ENCODE measurements around the gene TMCO5A. TPM values are rescaled to one million over a fixed set of nuclear protein-coding genes. Genes with fewer than 3 reads are reported as not detected.

The TMCO5A gene
- total and polyA plus RNA-seq, 4 donors, result not detected

DNA sequence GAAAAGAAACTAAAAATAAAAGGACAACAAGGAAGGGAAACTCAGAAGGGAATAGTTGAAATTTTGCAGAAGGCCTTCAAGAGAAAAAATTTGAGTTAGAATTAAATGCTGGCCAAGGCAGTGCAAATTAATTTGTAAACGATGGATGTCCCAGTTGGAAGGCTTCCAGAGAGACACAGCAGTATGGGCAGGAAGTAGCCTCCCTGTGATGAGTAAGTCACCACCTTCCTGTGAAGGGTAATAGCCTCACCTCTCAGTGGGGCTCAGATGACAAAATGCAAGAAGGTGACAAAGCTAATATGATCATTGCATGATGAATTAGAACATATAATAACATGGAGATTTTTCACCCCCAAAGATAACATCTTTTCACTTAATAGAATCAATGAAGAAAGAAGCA lies 27.3 kb upstream of the TMCO5A start:
- peak in 1 of 6 donors; percentile 25 for DNase-seq (ENCODE audit: low read depth in 4 of 6, low spot score in 6 of 6)
- WGBS (ENCODE audit: insufficient coverage), result 55% methylated on average over 1 of the region's 1 CpG

DNA sequence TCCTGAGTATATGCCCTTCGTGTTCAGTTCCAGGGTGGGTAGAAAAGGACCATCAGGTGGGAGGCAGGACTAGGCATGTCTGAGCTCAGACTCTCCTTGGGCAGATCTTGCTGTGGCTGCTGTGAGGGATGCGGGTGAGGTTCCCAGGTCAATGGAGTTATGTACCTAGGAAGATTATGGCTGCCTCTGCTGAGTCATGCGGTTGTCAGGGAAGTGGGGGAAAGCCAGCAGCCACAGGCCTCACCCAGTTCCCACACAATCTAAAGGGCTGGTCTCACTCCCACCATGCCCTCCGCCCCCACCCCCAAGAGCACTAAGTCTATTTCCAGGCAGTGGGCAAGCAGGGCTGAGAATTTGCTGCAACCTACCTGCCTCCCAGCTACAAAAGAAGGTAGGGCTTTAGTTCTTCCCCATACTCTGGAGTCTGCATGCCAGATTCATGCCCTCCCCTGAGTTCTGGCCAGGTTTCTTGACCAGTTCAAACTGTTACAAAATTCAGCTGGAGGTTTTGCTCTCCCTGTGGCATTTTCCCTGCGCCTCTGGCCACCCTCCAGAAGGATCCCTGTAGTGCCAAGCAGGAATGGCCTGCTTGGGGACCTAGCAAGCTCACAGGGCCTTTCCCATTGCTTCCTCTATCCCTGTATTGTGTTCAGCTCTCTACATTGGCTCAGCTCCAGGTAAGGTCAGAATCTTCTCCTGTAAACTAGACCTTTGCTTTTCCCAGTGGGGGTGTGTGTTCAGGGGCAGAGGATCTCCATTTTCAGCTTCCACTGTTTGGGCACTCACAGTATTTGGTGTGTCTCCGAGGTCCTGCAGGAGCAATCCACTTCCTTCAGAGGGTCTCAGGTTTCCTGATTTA lies 12.7 kb upstream of the TMCO5A start:
- no peak overlapping the region for H3K27ac ChIP-seq (ENCODE audit: low read depth, low read length)
- no peaks in the 10 kb centered on the region for H3K36me3 ChIP-seq (ENCODE audit: control insufficient read depth, insufficient read depth, low read length)
- no peaks in the 10 kb centered on the region for H3K9me3 ChIP-seq (ENCODE audit: control insufficient read depth, insufficient read depth, low read length)
- H3K27me3 ChIP-seq (ENCODE audit: control insufficient read depth, insufficient read depth, low read length), result no peaks in the 10 kb centered on the region
- no peak for DNase-seq (ENCODE audit: low read depth in 4 of 6, low spot score in 6 of 6)
- no peaks in the 10 kb centered on the region for H3K4me1 ChIP-seq (ENCODE audit: control insufficient read depth, insufficient read depth, low read length)
- H3K4me3 ChIP-seq (ENCODE audit: low read depth, low read length), result no peak overlapping the region
- WGBS (ENCODE audit: insufficient coverage), result 83% methylated on average over 6 of the region's 6 CpGs

More for the DNA sequence above, 27.3 kb upstream of the TMCO5A start:
- Histone ChIP-seq H3K27me3 (ENCODE audit: control insufficient read depth, insufficient read depth, low read length) (no peaks in the 10 kb centered on the region), H3K9me3 (ENCODE audit: control insufficient read depth, insufficient read depth, low read length) (no peaks in the 10 kb centered on the region), H3K4me1 (ENCODE audit: control insufficient read depth, insufficient read depth, low read length) (no peaks in the 10 kb centered on the region), H3K27ac (ENCODE audit: low read depth, low read length) (no peak overlapping the region), H3K4me3 (ENCODE audit: low read depth, low read length) (no peak overlapping the region), H3K36me3 (ENCODE audit: control insufficient read depth, insufficient read depth, low read length) (no peaks in the 10 kb centered on the region)

DNA sequence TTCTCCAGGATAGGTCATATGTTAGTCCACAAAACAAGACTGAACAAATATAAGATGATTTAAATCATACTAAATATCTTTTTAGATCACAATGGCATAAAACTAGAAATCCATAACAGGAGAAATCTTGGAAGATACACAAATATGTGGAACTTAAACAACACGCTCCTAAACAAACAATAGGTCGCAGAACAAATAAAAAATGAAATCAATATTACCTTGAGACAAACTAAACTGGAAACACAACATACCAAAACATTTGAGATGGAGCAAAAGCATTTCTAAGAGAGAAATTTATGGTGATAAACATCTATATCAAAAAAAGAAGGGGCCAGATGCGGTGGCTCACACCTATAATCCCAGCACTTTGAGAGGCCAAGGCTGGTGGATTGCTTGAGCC lies 8.3 kb upstream of the TMCO5A start:
- Histone ChIP-seq H3K4me1 (ENCODE audit: control insufficient read depth, insufficient read depth, low read length) (no peaks in the 10 kb centered on the region), H3K36me3 (ENCODE audit: control insufficient read depth, insufficient read depth, low read length) (no peaks in the 10 kb centered on the region), H3K4me3 (ENCODE audit: low read depth, low read length) (no peak overlapping the region), H3K27ac (ENCODE audit: low read depth, low read length) (no peak overlapping the region), H3K27me3 (ENCODE audit: control insufficient read depth, insufficient read depth, low read length) (no peaks in the 10 kb centered on the region), H3K9me3 (ENCODE audit: control insufficient read depth, insufficient read depth, low read length) (no peaks in the 10 kb centered on the region)
- 80% methylated on average over 1 of the region's 3 CpGs for WGBS (ENCODE audit: insufficient coverage)
- DNase-seq (ENCODE audit: low read depth in 4 of 6, low spot score in 6 of 6), result no peak

DNA sequence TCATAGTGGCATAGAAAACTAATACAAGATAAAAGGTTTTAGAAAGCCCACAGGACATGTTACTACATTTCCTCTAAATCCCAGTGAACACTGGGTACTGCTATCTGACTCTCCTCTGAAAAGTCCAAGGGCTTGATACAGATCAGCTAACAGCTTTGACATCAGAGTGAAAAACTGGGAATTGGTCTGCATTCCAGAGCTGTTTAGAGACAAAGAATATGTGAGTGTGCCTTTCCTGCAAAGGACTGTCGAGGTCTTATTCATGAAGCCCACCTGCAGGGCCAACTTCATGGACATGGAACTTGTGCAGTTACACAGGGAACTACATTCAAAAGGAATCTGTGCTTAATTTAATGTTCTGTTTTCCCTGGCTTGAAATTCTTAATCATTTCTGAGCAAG lies 5.2 kb upstream of the TMCO5A start:
- DNase-seq (ENCODE audit: low read depth in 4 of 6, low spot score in 6 of 6), result no peak
- Histone ChIP-seq H3K4me3 (ENCODE audit: low read depth, low read length) (no peak overlapping the region), H3K36me3 (ENCODE audit: control insufficient read depth, insufficient read depth, low read length) (no peaks in the 10 kb centered on the region), H3K27me3 (ENCODE audit: control insufficient read depth, insufficient read depth, low read length) (no peaks in the 10 kb centered on the region), H3K27ac (ENCODE audit: low read depth, low read length) (no peak overlapping the region), H3K4me1 (ENCODE audit: control insufficient read depth, insufficient read depth, low read length) (no peaks in the 10 kb centered on the region), H3K9me3 (ENCODE audit: control insufficient read depth, insufficient read depth, low read length) (no peaks in the 10 kb centered on the region)
- 17% methylated on average over 1 of the region's 1 CpG for WGBS (ENCODE audit: insufficient coverage)

DNA sequence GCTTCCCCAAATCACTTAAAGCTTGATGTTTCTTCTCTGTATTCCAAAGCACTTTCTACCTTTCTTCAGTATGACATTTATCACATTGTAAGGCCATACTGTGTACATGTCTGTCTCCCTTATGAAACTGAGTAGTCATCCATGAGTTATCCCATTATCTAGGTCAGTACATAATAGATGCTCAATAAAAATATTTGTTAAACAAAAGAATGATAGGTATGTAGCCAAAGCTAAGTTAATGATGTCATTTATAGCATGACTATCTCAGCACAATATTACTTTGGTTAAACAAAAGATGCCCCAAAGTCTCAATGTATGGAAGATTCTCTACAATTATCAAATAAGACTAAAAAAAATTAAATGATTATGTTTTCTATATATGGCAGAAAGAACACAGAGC lies 3.1 kb upstream of the TMCO5A start:
- Histone ChIP-seq H3K4me1 (ENCODE audit: control insufficient read depth, insufficient read depth, low read length) (no peaks in the 10 kb centered on the region), H3K36me3 (ENCODE audit: control insufficient read depth, insufficient read depth, low read length) (no peaks in the 10 kb centered on the region), H3K9me3 (ENCODE audit: control insufficient read depth, insufficient read depth, low read length) (no peaks in the 10 kb centered on the region), H3K4me3 (ENCODE audit: low read depth, low read length) (no peak overlapping the region), H3K27me3 (ENCODE audit: control insufficient read depth, insufficient read depth, low read length) (no peaks in the 10 kb centered on the region), H3K27ac (ENCODE audit: low read depth, low read length) (no peak overlapping the region)
- DNase-seq (ENCODE audit: low read depth in 4 of 6, low spot score in 6 of 6), result no peak

DNA sequence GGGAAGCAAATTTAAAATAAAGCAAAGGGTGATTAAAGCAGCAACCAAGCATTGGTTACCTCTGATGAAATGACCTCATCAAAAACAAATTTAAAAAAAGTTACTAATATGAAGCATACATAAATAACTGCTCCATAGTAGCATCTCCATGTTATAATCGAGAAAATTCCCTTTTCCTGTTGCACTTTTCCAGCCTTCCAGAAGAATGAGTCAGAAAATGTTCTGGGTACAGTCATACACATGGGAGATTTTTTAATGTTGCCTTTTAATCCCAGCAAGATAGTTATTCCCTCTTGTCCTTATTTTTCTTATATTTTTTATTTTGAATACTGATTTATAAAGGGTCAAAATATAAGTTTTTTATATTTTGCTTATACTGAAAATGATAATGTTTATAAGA lies 2.6 kb upstream of the TMCO5A start:
- Histone ChIP-seq H3K4me3 (ENCODE audit: low read depth, low read length) (no peak overlapping the region), H3K27me3 (ENCODE audit: control insufficient read depth, insufficient read depth, low read length) (no peaks in the 10 kb centered on the region), H3K9me3 (ENCODE audit: control insufficient read depth, insufficient read depth, low read length) (no peaks in the 10 kb centered on the region), H3K27ac (ENCODE audit: low read depth, low read length) (no peak overlapping the region), H3K4me1 (ENCODE audit: control insufficient read depth, insufficient read depth, low read length) (no peaks in the 10 kb centered on the region), H3K36me3 (ENCODE audit: control insufficient read depth, insufficient read depth, low read length) (no peaks in the 10 kb centered on the region)
- no peak for DNase-seq (ENCODE audit: low read depth in 4 of 6, low spot score in 6 of 6)
- WGBS (ENCODE audit: insufficient coverage), result no CpG with 5 or more reads among the region's 1 CpG

DNA sequence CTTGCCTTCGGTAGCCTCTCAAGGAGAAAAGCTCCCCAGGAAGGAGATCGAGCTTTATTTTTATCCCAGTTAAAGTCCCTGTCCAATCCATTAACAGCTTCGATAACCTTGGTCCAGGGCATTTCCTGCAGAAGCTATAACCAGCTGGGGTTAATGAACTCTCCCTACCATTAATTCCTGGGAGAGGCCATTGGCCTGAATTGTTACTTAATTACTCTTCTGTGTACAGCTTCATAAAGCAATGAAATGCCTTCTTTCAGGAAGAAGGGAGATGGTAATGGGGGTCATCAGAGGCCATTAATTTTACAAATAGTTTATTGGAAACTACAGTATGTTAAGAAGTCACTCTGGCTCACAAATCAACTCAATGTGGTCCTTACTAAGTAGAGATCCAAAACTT lies 1.9 kb upstream of the TMCO5A start:
- H3K36me3 ChIP-seq (ENCODE audit: control insufficient read depth, insufficient read depth, low read length), result no peaks in the 10 kb centered on the region
- no peak overlapping the region for H3K4me3 ChIP-seq (ENCODE audit: low read depth, low read length)
- H3K27ac ChIP-seq (ENCODE audit: low read depth, low read length), result no peak overlapping the region
- H3K4me1 ChIP-seq (ENCODE audit: control insufficient read depth, insufficient read depth, low read length), result no peaks in the 10 kb centered on the region
- no peaks in the 10 kb centered on the region for H3K9me3 ChIP-seq (ENCODE audit: control insufficient read depth, insufficient read depth, low read length)
- WGBS (ENCODE audit: insufficient coverage), result 62% methylated on average over 3 of the region's 3 CpGs
- no peaks in the 10 kb centered on the region for H3K27me3 ChIP-seq (ENCODE audit: control insufficient read depth, insufficient read depth, low read length)
- DNase-seq (ENCODE audit: low read depth in 4 of 6, low spot score in 6 of 6), result peak in 1 of 6 donors; percentile 53

DNA sequence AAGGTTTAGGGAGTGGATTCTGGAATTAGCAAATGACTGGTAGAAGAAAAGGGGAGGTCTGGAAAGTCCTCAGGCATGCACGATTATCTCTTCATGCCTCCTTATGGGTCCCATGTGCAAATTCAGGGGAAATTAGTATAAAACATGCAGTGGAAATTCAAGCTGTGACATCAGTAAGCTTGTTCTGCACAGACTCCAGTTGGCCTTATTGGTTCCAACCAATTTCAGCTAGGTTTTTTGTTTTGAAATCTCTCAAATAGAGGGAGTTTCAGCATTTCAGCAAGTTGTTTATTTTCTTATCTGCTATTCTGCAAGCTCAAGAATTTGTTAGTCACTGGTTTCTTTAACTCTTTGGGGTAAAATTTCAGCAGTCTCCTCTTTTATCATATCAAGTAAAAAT lies 774 bp upstream of the TMCO5A start:
- H3K27ac ChIP-seq (ENCODE audit: low read depth, low read length), result no peak overlapping the region
- H3K27me3 ChIP-seq (ENCODE audit: control insufficient read depth, insufficient read depth, low read length), result no peaks in the 10 kb centered on the region
- no peak overlapping the region for H3K4me3 ChIP-seq (ENCODE audit: low read depth, low read length)
- H3K36me3 ChIP-seq (ENCODE audit: control insufficient read depth, insufficient read depth, low read length), result no peaks in the 10 kb centered on the region
- DNase-seq (ENCODE audit: low read depth in 4 of 6, low spot score in 6 of 6), result peak in 1 of 6 donors; percentile 52
- WGBS (ENCODE audit: insufficient coverage), result no CpG with 5 or more reads among the region's 1 CpG
- H3K9me3 ChIP-seq (ENCODE audit: control insufficient read depth, insufficient read depth, low read length), result no peaks in the 10 kb centered on the region
- H3K4me1 ChIP-seq (ENCODE audit: control insufficient read depth, insufficient read depth, low read length), result no peaks in the 10 kb centered on the region

DNA sequence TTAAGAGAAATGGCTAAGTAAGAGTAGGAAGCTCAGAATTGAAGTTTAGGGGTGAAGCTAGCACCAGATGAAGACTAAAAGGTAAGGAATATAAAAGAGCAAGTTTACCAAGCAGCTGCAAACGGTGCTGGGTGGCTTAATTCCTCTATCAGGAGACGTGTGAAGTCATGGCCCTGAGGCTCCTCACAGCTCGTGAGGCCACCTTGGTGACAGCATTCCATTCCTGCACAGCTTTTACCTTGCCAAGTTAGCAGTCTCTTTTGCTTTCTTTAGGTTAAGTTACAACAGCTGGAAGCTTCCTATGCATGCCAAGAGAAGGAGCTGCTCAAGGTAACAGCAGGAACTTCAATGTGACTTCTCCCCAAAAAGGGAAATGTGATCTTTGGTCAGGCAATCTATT lies 6.4 kb downstream of the TMCO5A start:
- no peak overlapping the region for H3K4me3 ChIP-seq (ENCODE audit: low read depth, low read length)
- DNase-seq (ENCODE audit: low read depth in 4 of 6, low spot score in 6 of 6), result no peak
- H3K36me3 ChIP-seq (ENCODE audit: control insufficient read depth, insufficient read depth, low read length), result no peaks in the 10 kb centered on the region
- no peak overlapping the region for H3K27ac ChIP-seq (ENCODE audit: low read depth, low read length)
- no peaks in the 10 kb centered on the region for H3K27me3 ChIP-seq (ENCODE audit: control insufficient read depth, insufficient read depth, low read length)
- no peaks in the 10 kb centered on the region for H3K9me3 ChIP-seq (ENCODE audit: control insufficient read depth, insufficient read depth, low read length)
- H3K4me1 ChIP-seq (ENCODE audit: control insufficient read depth, insufficient read depth, low read length), result no peaks in the 10 kb centered on the region
- WGBS (ENCODE audit: insufficient coverage), result 57% methylated on average over 3 of the region's 3 CpGs

DNA sequence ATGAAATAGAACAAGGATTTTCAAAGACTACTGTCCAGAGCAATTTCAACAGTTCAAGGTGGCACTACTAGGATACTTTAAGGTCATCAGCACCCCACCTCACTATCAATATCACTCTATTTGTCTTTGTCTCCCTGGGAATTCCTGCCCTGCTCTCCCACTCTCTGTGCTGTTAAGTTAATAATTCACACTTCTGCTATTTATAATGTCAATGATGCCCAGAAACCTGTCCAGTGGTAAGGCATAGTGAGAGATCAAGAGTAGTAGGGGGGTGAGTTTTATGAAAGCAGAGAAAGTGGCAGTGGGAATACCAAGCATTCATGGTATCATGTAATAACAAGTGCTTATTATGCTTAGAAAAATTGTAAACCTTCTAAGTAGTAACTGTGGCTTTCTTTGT lies 7.3 kb downstream of the TMCO5A start:
- H3K4me1 ChIP-seq (ENCODE audit: control insufficient read depth, insufficient read depth, low read length), result no peaks in the 10 kb centered on the region
- no peaks in the 10 kb centered on the region for H3K9me3 ChIP-seq (ENCODE audit: control insufficient read depth, insufficient read depth, low read length)
- no peak overlapping the region for H3K27ac ChIP-seq (ENCODE audit: low read depth, low read length)
- no peak for DNase-seq (ENCODE audit: low read depth in 4 of 6, low spot score in 6 of 6)
- no peaks in the 10 kb centered on the region for H3K36me3 ChIP-seq (ENCODE audit: control insufficient read depth, insufficient read depth, low read length)
- no peaks in the 10 kb centered on the region for H3K27me3 ChIP-seq (ENCODE audit: control insufficient read depth, insufficient read depth, low read length)
- H3K4me3 ChIP-seq (ENCODE audit: low read depth, low read length), result no peak overlapping the region

All from spinal cord (tissue), 10 donors.